Measurements from ENCODE around the gene ANKRD44. TPM values are rescaled to one million over a fixed set of nuclear protein-coding genes. Genes with fewer than 3 reads are reported as not detected.

Gene ANKRD44
- total and polyA plus RNA-seq, 12 donors = 1.1 to 20.1 (median 6.9) TPM

GRCh38 chr2:197034292-197034691 is 276.3 kb downstream of the ANKRD44 start:
- H3K4me1 ChIP-seq = peaks cover 0 to 28% (median 13%) of the 10 kb centered on the region in 9 donors
- DNase-seq (no peak), ATAC-seq (no peak)
- intact Hi-C loops (cut with DNase I) = no loop called here
- peaks cover 0 to 36% (median 0%) of the 10 kb centered on the region in 9 donors for H3K36me3 ChIP-seq
- H3K27ac ChIP-seq = no peak overlapping the region
- H3K4me3 ChIP-seq = no peak overlapping the region
- 69 to 70% methylated on average over 5 of the region's 5 CpGs for WGBS, 2 donors
- no peaks in the 10 kb centered on the region for H3K9me3 ChIP-seq
- TF ChIP-seq, protein P1, sequence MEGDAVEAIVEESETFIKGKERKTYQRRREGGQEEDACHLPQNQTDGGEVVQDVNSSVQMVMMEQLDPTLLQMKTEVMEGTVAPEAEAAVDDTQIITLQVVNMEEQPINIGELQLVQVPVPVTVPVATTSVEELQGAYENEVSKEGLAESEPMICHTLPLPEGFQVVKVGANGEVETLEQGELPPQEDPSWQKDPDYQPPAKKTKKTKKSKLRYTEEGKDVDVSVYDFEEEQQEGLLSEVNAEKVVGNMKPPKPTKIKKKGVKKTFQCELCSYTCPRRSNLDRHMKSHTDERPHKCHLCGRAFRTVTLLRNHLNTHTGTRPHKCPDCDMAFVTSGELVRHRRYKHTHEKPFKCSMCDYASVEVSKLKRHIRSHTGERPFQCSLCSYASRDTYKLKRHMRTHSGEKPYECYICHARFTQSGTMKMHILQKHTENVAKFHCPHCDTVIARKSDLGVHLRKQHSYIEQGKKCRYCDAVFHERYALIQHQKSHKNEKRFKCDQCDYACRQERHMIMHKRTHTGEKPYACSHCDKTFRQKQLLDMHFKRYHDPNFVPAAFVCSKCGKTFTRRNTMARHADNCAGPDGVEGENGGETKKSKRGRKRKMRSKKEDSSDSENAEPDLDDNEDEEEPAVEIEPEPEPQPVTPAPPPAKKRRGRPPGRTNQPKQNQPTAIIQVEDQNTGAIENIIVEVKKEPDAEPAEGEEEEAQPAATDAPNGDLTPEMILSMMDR (IDR thresholded peaks at IDR 0.05) = no peak
- H3K27me3 ChIP-seq = no peaks in the 10 kb centered on the region

DNA sequence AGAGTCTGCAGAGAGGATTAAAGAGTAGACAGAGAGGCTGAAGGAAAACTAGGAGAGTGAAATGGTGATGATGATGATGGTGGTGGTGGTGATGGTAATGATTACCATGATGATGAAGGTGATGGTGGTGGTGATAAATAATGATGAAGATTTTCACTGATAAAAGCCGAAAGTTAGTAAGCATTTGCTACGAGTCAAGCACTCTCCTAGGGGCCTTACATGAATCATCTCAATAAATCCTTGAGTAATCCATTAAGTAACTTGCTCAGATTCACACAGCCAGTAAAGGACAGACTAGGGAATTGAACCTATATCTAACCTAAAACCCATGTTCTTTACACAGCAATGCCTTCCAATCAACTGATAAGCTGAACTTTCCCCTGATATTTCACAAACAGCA is 277.4 kb downstream of the ANKRD44 start:
- TF ChIP-seq, protein P1 (IDR thresholded peaks at IDR 0.05) = no peak
- no peak overlapping the region for H3K27ac ChIP-seq
- peaks cover 0 to 23% (median 13%) of the 10 kb centered on the region in 9 donors for H3K4me1 ChIP-seq
- no peak for ATAC-seq
- WGBS, 2 donors = 91 to 97% methylated on average over 2 of the region's 2 CpGs
- H3K36me3 ChIP-seq = peaks cover 0 to 37% (median 0%) of the 10 kb centered on the region in 9 donors
- intact Hi-C loops (cut with DNase I) = no loop called here
- no peak for DNase-seq
- no peak overlapping the region for H3K4me3 ChIP-seq
- no peaks in the 10 kb centered on the region for H3K9me3 ChIP-seq
- no peaks in the 10 kb centered on the region for H3K27me3 ChIP-seq

DNA sequence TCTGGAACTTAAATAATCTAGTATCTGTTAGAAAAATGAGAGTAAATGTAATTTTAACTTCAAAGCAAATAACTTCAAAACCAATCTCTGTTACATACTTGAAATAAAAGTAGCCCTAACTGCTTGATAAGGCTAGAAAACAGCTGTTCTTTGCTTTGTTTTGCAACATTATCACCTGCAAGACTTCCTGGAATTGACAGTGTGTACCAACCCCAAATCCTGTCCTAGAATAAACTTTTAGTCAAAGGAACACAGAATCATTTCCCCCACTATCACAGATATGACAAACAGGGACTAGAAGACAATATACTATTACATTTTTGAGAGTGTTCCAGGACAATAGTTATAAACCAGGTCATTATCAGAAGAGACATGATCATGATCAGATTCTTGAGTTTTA is 278.8 kb downstream of the ANKRD44 start:
- peaks cover 0 to 28% (median 0%) of the 10 kb centered on the region in 9 donors for H3K36me3 ChIP-seq
- TF ChIP-seq, protein P1 (IDR thresholded peaks at IDR 0.05) = no peak
- peak; percentile 47 to 82 (median 70) for ATAC-seq
- H3K9me3 ChIP-seq = no peaks in the 10 kb centered on the region
- H3K4me3 ChIP-seq = no peak overlapping the region
- H3K4me1 ChIP-seq = peaks cover 0 to 23% (median 13%) of the 10 kb centered on the region in 9 donors
- no peaks in the 10 kb centered on the region for H3K27me3 ChIP-seq
- H3K27ac ChIP-seq = peak overlapping the region in 3 of 10 donors; percentile 5 to 46 (median 8)
- DNase-seq = no peak
- intact Hi-C loops (cut with DNase I) = no loop called here

DNA sequence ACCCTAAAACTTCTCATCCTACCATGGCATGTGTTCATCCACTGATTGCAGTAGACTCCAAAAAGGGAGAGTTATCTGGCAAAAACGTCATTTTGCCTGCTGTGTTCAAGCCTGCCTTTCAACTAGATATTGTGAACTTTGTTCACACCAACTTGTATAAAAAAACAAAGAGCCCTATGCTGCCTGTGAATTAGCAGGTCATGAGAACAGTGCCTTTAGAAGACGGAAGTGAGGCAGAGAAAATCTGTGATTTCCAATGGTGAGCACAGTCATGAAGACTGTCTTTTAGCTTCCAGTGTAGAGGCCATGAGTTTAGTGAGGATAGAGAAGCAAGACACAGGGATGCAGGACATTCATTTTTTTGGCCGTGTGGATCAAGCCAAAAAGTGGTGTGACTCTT is 280.5 kb downstream of the ANKRD44 start:
- Histone ChIP-seq H3K4me3 (no peak overlapping the region), H3K27ac (no peak overlapping the region), H3K36me3 (peaks cover 0 to 34% (median 0%) of the 10 kb centered on the region in 9 donors), H3K9me3 (no peaks in the 10 kb centered on the region), H3K27me3 (no peaks in the 10 kb centered on the region), H3K4me1 (peaks cover 0 to 20% (median 7%) of the 10 kb centered on the region in 9 donors)
- no peak for ATAC-seq
- 91% methylated on average over 3 of the region's 3 CpGs for WGBS, 2 donors
- no peak for DNase-seq
- intact Hi-C loops (cut with DNase I) = no loop called here
- TF ChIP-seq, protein P1 (IDR thresholded peaks at IDR 0.05) = no peak
